IPS-20b (cell line): Measurements from ENCODE around the gene OR1K1.
"Not testable (repeated sequence)": the region's sequence is repeated elsewhere in the genome, so short reads cannot be mapped to it uniquely, and the experiment has no call there.

Experiments used
- H3K27ac ChIP-seq: one replicate; pipeline ENCODE4 v1.5.1; 2013; ENCODE audit warnings: low read length
- H3K27me3 ChIP-seq: 2 replicates; pipeline ENCODE4 v1.6.1; 2013; ENCODE audit warnings: mild to moderate bottlenecking, low read length, inconsistent platforms; ENCODE audit not compliant: insufficient read depth
- H3K36me3 ChIP-seq: 2 replicates; pipeline ENCODE4 v1.6.1; 2013; ENCODE audit warnings: low read depth, mild to moderate bottlenecking, inconsistent platforms, low read length, moderate library complexity; ENCODE audit not compliant: insufficient read depth
- H3K4me1 ChIP-seq: 2 replicates; pipeline ENCODE4 v1.6.1; 2013; ENCODE audit warnings: mild to moderate bottlenecking, control low read depth, inconsistent platforms, low read length, moderate library complexity; ENCODE audit not compliant: insufficient read depth
- H3K4me3 ChIP-seq: 2 replicates; pipeline ENCODE4 v1.5.1; 2013; ENCODE audit warnings: mild to moderate bottlenecking, low read length, inconsistent platforms
- H3K9ac ChIP-seq: 2 replicates; pipeline ENCODE4 v1.6.1; 2013; ENCODE audit warnings: low read depth, mild to moderate bottlenecking, inconsistent platforms, low read length, moderate library complexity
- H3K9me3 ChIP-seq: 2 replicates; pipeline ENCODE4 v1.6.1; 2013; ENCODE audit warnings: mild to moderate bottlenecking, low read depth, low read length, inconsistent platforms; ENCODE audit not compliant: insufficient read depth

Gene OR1K1

DNA sequence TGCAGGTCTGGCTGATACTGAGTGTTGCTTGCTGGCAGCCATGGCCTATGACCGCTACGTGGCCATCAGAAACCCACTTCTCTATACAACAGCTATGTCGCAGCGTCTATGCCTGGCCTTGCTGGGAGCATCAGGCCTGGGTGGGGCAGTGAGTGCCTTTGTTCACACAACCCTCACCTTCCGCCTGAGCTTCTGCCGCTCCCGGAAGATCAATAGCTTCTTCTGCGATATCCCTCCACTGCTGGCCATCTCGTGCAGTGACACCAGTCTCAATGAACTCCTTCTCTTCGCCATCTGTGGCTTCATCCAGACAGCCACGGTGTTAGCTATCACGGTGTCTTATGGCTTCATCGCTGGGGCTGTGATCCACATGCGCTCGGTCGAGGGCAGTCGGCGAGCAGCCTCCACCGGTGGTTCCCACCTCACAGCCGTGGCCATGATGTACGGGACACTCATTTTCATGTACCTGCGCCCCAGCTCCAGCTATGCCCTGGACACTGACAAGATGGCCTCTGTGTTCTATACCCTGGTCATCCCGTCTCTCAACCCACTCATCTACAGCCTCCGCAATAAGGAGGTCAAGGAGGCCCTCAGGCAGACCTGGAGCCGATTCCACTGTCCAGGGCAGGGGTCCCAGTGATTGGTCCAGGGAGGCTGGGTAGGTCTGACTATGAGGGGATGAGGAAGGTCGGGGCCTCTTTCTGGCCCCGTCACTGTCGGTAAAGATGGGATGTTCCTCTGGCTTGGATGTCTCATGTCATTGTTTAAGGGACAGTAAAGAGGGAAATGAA, 10.5 kb upstream of the OR1K1 start:
- no peak overlapping the region for H3K4me3 ChIP-seq
- H3K9me3 ChIP-seq, result peaks cover 30% of the 10 kb centered on the region; the same call in 1 of the 2 replicates
- H3K4me1 ChIP-seq, result no peaks in the 10 kb centered on the region; the same call in 1 of the 2 replicates
- H3K27ac ChIP-seq, result no peak overlapping the region
- H3K36me3 ChIP-seq, result no peaks in the 10 kb centered on the region
- no peaks in the 10 kb centered on the region for H3K27me3 ChIP-seq
- H3K9ac ChIP-seq, result no peak overlapping the region

DNA sequence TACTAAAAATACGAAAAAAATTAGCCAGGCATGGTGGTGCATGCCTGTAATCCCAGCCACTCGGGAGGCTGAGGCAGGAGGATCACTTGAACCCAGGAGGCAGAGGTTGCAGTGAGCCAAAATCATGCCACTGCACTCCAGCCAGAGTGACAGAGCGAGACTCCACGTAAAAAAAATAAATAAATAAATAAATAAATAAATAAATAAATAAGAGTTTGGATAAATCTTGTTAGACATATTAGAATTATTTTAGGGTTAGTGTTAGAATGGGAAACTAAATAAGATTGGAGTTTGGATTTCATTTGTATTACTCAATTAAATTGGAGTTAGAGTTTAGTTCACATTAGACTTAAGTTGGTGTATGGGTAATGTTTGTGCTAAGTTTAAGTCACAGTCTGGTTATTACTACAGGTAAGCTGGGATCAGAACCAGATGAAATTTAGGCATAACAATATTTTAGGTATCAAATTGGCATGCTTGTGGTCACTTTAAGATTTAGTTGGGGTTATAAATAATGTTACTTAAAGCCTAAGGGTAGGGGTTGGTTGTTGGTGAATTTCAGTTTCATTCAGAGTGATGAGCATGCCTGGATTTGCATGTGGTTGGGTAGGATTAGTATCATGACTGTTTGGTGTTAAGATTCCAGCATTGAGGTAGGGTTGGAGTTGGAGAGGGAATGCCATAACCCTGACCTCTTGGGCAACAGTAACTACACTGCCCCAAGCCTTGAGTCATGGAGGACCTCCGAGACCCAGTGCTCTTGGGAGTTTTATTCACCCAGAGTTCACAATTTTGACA, 7.9 kb upstream of the OR1K1 start:
- Histone ChIP-seq H3K36me3 (no peaks in the 10 kb centered on the region), H3K27ac (no peak overlapping the region), H3K9ac (no peak overlapping the region), H3K4me3 (no peak overlapping the region), H3K27me3 (no peaks in the 10 kb centered on the region), H3K9me3 (peaks cover 21% of the 10 kb centered on the region; the same call in 1 of the 2 replicates), H3K4me1 (no peaks in the 10 kb centered on the region)

DNA sequence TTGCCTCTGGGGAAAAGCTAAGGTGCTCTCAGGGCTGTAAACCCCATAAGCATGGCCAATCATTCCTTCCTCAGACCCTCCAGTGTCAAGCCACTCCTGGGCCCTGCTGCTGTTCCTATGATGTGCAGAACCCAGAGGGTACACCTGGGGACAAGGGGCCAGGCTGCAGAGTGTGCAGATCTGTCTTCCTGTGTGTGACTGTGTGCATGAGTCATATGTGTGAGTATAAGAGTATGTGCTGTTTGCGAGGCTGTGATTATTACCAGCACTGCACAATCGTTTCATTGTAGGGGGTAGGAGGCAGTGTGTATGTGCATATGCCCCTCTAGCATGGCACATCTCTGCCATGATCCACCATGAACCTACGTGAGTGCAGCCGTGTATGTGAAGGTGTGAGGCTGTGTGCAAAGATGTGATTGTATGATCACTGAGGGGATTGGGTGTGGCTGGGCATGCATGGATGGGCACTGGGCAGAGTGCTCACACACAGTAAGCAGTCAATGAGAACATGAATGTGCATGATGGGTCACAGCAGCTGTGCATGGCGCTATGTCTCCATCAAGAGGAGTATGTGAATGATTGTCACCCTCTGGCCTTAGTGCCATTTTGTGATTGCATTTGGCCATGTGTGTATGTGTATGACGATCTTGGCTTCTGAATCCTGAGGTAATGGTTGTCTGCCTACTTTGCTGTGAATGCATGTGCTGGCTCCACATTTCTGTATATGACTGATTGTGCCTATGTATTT, 2.4 kb upstream of the OR1K1 start:
- Histone ChIP-seq H3K9ac (no peak overlapping the region), H3K27ac (no peak overlapping the region), H3K27me3 (no peaks in the 10 kb centered on the region), H3K36me3 (no peaks in the 10 kb centered on the region), H3K9me3 (peaks cover 36% of the 10 kb centered on the region), H3K4me3 (no peak overlapping the region), H3K4me1 (no peaks in the 10 kb centered on the region)

- no peaks in the 10 kb centered on the region for H3K27me3 ChIP-seq
- H3K9me3 ChIP-seq, result peaks cover 6% of the 10 kb centered on the region; the same call in 1 of the 2 replicates
- H3K36me3 ChIP-seq, result no peaks in the 10 kb centered on the region
- H3K4me3 ChIP-seq, result no peak overlapping the region
- H3K9ac ChIP-seq, result no peak overlapping the region
- no peak overlapping the region for H3K27ac ChIP-seq
- no peaks in the 10 kb centered on the region for H3K4me1 ChIP-seq
Measured at GRCh38 chr9:122806661-122807060, 6.7 kb downstream of the OR1K1 start.

DNA sequence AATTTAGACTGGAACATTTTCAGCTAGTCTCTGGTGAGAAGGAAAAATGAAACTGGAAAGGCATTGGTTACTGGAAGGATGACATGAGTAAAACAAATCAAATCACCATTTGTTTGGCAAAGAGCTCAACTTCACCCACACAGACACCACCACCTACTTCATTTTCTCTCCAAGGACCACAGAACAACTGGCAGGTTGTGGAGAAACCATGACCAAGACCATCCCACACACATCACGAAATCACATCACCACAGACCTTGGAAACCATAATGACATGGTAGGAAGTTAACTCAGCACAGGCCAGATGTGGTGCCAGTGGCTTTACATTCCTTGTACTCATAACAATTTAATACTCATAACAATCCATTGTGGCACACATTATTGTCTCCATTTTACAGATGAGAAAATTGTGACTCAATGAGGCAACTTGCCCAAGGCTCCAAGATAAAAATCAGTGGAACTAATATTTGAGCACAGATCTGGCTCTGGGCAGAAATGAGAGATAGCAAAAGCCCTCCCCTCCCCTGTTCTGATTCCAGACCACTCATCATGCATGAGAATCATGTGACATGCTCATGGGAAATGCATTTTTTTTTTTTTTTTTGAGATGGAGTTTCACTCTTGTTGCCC, 7.5 kb downstream of the OR1K1 start:
- Histone ChIP-seq H3K9me3 (no peaks in the 10 kb centered on the region; the same call in 1 of the 2 replicates), H3K9ac (no peak overlapping the region), H3K4me3 (no peak overlapping the region), H3K36me3 (no peaks in the 10 kb centered on the region), H3K27me3 (no peaks in the 10 kb centered on the region), H3K27ac (no peak overlapping the region), H3K4me1 (no peaks in the 10 kb centered on the region)

GRCh38 chr9:122808141-122808540, 8.2 kb downstream of the OR1K1 start:
- H3K9ac ChIP-seq, result no peak overlapping the region
- no peaks in the 10 kb centered on the region; the same call in 1 of the 2 replicates for H3K9me3 ChIP-seq
- no peaks in the 10 kb centered on the region for H3K27me3 ChIP-seq
- H3K27ac ChIP-seq, result no peak overlapping the region
- no peaks in the 10 kb centered on the region for H3K4me1 ChIP-seq
- no peak overlapping the region for H3K4me3 ChIP-seq
- H3K36me3 ChIP-seq, result no peaks in the 10 kb centered on the region

DNA sequence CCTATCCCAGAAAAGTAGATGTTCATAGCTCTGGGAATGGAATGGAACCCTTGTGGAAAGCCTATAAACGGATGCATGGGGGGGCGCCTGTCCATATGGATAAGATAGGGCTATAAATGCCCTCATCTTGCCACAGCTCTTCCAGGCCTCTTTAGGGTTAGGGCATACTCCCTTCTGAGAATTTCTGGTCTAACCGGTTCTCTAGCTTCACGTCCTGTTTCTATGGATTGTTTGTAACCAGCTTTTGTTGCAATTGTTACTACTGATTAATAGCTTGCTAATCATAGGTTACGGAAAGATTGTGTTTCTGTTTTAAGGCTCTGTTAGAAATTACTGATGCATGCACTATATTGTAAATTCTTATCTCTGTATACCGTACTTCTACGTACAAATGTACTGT, 9.3 kb downstream of the OR1K1 start:
- not testable (repeated sequence) for H3K27me3 ChIP-seq, H3K9me3 ChIP-seq, H3K36me3 ChIP-seq, H3K27ac ChIP-seq, H3K9ac ChIP-seq, H3K4me1 ChIP-seq, H3K4me3 ChIP-seq

GRCh38 chr9:122810306-122810946, 10.5 kb downstream of the OR1K1 start:
- no peak overlapping the region for H3K9ac ChIP-seq
- H3K4me3 ChIP-seq, result no peak overlapping the region
- no peaks in the 10 kb centered on the region for H3K4me1 ChIP-seq
- no peaks in the 10 kb centered on the region for H3K27me3 ChIP-seq
- H3K27ac ChIP-seq, result no peak overlapping the region
- no peaks in the 10 kb centered on the region; the same call in 1 of the 2 replicates for H3K9me3 ChIP-seq
- no peaks in the 10 kb centered on the region for H3K36me3 ChIP-seq

DNA sequence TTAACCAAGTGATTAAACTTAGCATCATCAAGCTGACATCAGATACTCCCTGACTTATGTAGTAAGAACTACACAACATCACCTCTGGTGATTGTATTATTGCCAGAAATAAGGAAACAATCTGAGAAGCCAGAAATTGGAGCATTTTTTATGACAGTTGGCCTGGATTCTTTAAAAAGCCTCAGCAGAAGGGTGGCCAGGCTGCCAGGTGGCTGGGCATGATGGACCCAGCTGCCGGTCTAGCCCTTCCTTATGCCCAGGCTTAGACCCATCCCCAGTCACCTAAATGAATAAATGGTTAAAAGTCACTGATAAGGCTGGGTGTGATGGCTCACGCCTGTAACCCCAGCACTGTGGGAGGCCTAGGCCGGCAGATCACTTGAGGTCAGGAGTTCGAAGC, 12.8 kb downstream of the OR1K1 start:
- Histone ChIP-seq H3K36me3 (peaks cover 16% of the 10 kb centered on the region), H3K4me3 (no peak overlapping the region), H3K9me3 (no peaks in the 10 kb centered on the region), H3K4me1 (no peaks in the 10 kb centered on the region), H3K27ac (no peak overlapping the region), H3K27me3 (no peaks in the 10 kb centered on the region), H3K9ac (no peak overlapping the region)

DNA sequence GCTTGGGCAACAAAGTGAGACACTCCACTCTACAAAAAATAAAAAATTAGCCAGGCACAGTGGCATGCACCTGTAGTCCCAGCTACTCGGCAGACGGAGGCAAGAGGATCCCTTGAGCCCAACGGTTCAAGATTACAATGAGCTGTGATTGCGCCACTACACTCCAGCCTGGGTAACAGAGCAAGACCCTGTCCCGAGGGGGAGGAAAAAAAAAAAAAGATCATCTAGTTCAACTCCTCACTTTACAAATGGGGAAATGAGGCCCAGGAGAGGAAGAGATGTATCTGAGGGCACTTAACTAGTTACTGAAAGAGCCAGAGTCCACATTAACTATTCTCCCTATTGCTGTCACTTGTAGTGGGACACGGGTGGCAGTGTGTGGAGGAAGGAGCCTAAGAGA, 14.6 kb downstream of the OR1K1 start:
- Histone ChIP-seq H3K4me3 (no peak overlapping the region), H3K27ac (no peak overlapping the region), H3K9ac (no peak overlapping the region), H3K4me1 (no peaks in the 10 kb centered on the region), H3K9me3 (no peaks in the 10 kb centered on the region), H3K27me3 (no peaks in the 10 kb centered on the region), H3K36me3 (peaks cover 30% of the 10 kb centered on the region)

DNA sequence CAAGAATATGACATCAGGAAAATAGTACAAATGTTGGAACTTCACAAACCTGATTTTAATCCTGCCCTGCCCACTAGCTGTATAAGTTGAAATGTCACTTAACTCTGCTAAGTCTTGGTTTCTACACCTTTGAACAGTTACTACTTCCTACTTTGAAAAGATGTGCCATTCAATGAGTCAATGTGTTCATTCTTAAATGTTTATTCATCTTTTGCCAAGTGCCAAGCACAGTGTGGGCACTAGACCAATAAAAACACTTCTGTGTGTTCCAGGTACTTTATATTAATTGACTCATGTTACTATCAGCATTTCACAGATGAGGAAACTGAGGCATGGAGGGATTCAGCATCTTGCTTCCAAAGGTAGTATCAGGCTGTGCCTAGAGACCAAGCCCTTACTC, 15.6 kb downstream of the OR1K1 start:
- Histone ChIP-seq H3K9ac (no peak overlapping the region), H3K27ac (no peak overlapping the region), H3K4me3 (no peak overlapping the region)

More for the DNA sequence above, 15.6 kb downstream of the OR1K1 start:
- H3K9me3 ChIP-seq, result no peaks in the 10 kb centered on the region
- no peaks in the 10 kb centered on the region for H3K4me1 ChIP-seq
- H3K27me3 ChIP-seq, result no peaks in the 10 kb centered on the region
- peaks cover 40% of the 10 kb centered on the region for H3K36me3 ChIP-seq
